HUES6 (cell line): ENCODE results near the gene CHN1.

Source experiments
- H3K27ac ChIP-seq: 2 replicates; pipeline ENCODE4 v1.7.0; 2013; ENCODE audit warnings: low read depth, mild to moderate bottlenecking, low read length, inconsistent platforms
- H3K27me3 ChIP-seq: 2 replicates; pipeline ENCODE4 v1.6.1; 2013; ENCODE audit warnings: low read length; ENCODE audit not compliant: control insufficient read depth, insufficient read depth
- H3K36me3 ChIP-seq: 2 replicates; pipeline ENCODE4 v1.6.1; 2013; ENCODE audit warnings: low read length; ENCODE audit not compliant: control insufficient read depth, insufficient read depth
- H3K4me1 ChIP-seq: 2 replicates; pipeline ENCODE4 v1.6.1; 2013; ENCODE audit warnings: low read length; ENCODE audit not compliant: control insufficient read depth, insufficient read depth
- H3K4me3 ChIP-seq: 2 replicates; pipeline ENCODE4 v1.5.1; 2013; ENCODE audit warnings: low read depth, low read length
- H3K9ac ChIP-seq: one replicate; pipeline ENCODE4 v1.6.1; 2013; ENCODE audit warnings: mild to moderate bottlenecking, low read length
- H3K9me3 ChIP-seq: 2 replicates; pipeline ENCODE4 v1.6.1; 2013; ENCODE audit warnings: low read depth, low read length; ENCODE audit not compliant: control insufficient read depth, insufficient read depth

The CHN1 gene

GRCh38 chr2:175030380-175031271 is 25.4 kb upstream of the CHN1 start:
- Histone ChIP-seq H3K36me3 (no peaks in the 10 kb centered on the region), H3K9ac (no peak overlapping the region), H3K4me1 (peaks cover 3% of the 10 kb centered on the region; the same call in 1 of the 2 replicates), H3K9me3 (no peaks in the 10 kb centered on the region), H3K4me3 (no peak overlapping the region), H3K27me3 (no peaks in the 10 kb centered on the region), H3K27ac (no peak overlapping the region)

GRCh38 chr2:175027755-175028154 is 22.6 kb upstream of the CHN1 start:
- Histone ChIP-seq H3K9me3 (0 out of 2 replicates have a peak, but pooled peaks cover 4% of the 10 kb centered on the region), H3K36me3 (no peaks in the 10 kb centered on the region), H3K4me1 (peaks cover 3% of the 10 kb centered on the region; the same call in 1 of the 2 replicates), H3K9ac (no peak overlapping the region), H3K27me3 (no peaks in the 10 kb centered on the region), H3K27ac (no peak overlapping the region), H3K4me3 (no peak overlapping the region)

GRCh38 chr2:175026385-175026784 is 21.2 kb upstream of the CHN1 start:
- no peak overlapping the region for H3K4me3 ChIP-seq
- no peaks in the 10 kb centered on the region for H3K27me3 ChIP-seq
- H3K4me1 ChIP-seq: peaks cover 3% of the 10 kb centered on the region; the same call in 1 of the 2 replicates
- H3K9ac ChIP-seq: no peak overlapping the region
- H3K27ac ChIP-seq: no peak overlapping the region
- H3K36me3 ChIP-seq: no peaks in the 10 kb centered on the region
- 0 out of 2 replicates have a peak, but pooled peaks cover 4% of the 10 kb centered on the region for H3K9me3 ChIP-seq

- Histone ChIP-seq H3K9me3 (0 out of 2 replicates have a peak, but pooled peaks cover 4% of the 10 kb centered on the region), H3K4me1 (peaks cover 3% of the 10 kb centered on the region; the same call in 1 of the 2 replicates), H3K9ac (no peak overlapping the region), H3K4me3 (no peak overlapping the region), H3K27ac (no peak overlapping the region), H3K36me3 (no peaks in the 10 kb centered on the region), H3K27me3 (no peaks in the 10 kb centered on the region)
Observed at GRCh38 chr2:175025946-175026345, 20.8 kb upstream of the CHN1 start.

- H3K36me3 ChIP-seq: no peaks in the 10 kb centered on the region
- no peak overlapping the region for H3K27ac ChIP-seq
- H3K9ac ChIP-seq: no peak overlapping the region
- peaks cover 3% of the 10 kb centered on the region; the same call in 1 of the 2 replicates for H3K4me1 ChIP-seq
- H3K27me3 ChIP-seq: no peaks in the 10 kb centered on the region
- H3K4me3 ChIP-seq: no peak overlapping the region
- H3K9me3 ChIP-seq: 0 out of 2 replicates have a peak, but pooled peaks cover 4% of the 10 kb centered on the region
Observed at GRCh38 chr2:175025233-175025632, 20.1 kb upstream of the CHN1 start.

DNA sequence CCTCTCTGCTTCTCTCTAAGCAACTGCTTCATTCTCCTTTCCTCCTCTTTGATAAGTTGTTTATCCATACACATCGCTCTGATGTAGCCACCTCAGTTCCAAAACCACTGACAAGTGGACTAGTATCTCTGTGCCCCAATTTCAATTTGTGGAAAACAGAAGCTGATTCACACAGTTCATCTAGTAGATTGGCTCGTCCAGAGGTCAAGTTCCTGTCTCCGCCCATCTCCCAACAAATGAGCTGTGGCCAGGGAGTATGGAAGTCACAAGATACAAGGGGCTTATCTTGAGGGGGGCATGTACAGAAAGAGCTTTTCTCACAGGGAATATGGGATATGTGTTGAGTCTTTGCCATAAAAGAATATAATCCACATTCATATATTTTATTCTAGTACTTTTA is 17.7 kb upstream of the CHN1 start:
- Histone ChIP-seq H3K27me3 (no peaks in the 10 kb centered on the region), H3K4me1 (no peaks in the 10 kb centered on the region), H3K9me3 (0 out of 2 replicates have a peak, but pooled peaks cover 4% of the 10 kb centered on the region), H3K9ac (no peak overlapping the region), H3K27ac (no peak overlapping the region), H3K36me3 (no peaks in the 10 kb centered on the region), H3K4me3 (no peak overlapping the region)

GRCh38 chr2:175019566-175020327 is 14.6 kb upstream of the CHN1 start:
- Histone ChIP-seq H3K27me3 (no peaks in the 10 kb centered on the region), H3K36me3 (no peaks in the 10 kb centered on the region), H3K9ac (no peak overlapping the region), H3K4me1 (no peaks in the 10 kb centered on the region), H3K4me3 (no peak overlapping the region), H3K9me3 (no peaks in the 10 kb centered on the region; the same call in 1 of the 2 replicates), H3K27ac (no peak overlapping the region)

DNA sequence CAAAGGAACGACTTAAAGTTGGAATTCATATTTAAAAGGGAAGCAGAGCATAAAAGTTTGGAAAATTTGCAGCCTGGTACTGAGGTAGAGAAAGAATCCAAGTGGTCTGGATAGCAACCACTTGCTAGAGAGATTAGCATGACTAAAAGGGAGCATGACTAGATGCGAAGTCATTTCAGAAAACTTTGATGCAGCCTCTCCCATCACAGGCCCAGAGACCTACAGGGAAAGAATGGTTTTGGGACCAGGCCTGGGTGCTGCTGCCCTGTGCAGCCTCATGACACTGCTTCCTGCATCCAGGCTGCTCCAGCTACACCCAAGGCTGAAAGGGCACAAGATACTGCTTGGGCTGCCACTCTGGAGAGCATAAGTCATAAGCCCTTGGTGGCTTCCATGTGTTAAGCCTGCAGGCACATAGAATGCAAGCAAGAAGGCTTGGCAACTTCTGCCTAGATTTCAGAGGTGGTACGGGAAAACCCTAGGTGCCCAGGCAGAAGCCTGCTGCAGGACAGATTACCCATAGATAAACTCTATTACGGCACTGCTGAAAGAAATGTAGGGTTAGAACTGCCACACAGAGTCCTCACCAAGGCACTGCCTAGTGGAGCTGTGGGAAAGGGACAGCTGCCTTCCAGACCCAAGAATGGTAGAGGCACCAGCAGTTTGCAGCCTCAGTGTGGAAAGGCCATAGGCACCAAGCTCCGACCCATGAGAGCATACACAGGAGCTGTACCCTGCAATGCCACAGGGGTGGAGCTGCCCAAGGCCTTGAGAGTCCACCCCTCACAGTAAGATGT is 12.6 kb upstream of the CHN1 start:
- no peaks in the 10 kb centered on the region for H3K36me3 ChIP-seq
- no peaks in the 10 kb centered on the region for H3K4me1 ChIP-seq
- peaks cover 3% of the 10 kb centered on the region; the same call in 1 of the 2 replicates for H3K9me3 ChIP-seq
- H3K4me3 ChIP-seq: no peak overlapping the region
- H3K27ac ChIP-seq: no peak overlapping the region
- H3K9ac ChIP-seq: no peak overlapping the region
- no peaks in the 10 kb centered on the region for H3K27me3 ChIP-seq

- no peaks in the 10 kb centered on the region for H3K4me1 ChIP-seq
- H3K9me3 ChIP-seq: peaks cover 3% of the 10 kb centered on the region; the same call in 1 of the 2 replicates
- H3K27me3 ChIP-seq: no peaks in the 10 kb centered on the region
- no peaks in the 10 kb centered on the region for H3K36me3 ChIP-seq
- H3K9ac ChIP-seq: no peak overlapping the region
- no peak overlapping the region for H3K27ac ChIP-seq
- no peak overlapping the region for H3K4me3 ChIP-seq
Observed at GRCh38 chr2:175015340-175015739, 10.2 kb upstream of the CHN1 start.

DNA sequence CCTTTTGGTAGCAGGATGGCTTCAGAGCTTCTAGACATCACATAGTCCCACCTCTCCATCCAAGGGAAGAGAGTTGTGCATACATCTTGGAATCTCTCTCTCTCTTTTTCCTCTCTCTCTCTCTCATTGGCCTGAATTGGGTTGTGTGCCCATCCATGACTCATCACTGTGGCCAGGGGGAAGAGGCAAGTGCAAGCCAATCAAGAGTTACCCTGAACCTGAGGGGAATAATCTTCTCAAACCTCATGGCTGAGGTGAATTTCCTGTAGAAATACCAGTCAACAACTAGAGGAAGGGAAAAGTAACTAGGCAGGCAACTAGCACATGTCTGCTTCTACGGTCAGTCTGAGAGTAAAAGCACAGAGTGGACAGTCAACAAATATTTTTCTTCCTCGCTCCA is 7.3 kb upstream of the CHN1 start:
- Histone ChIP-seq H3K9me3 (peaks cover 3% of the 10 kb centered on the region; the same call in 1 of the 2 replicates), H3K36me3 (no peaks in the 10 kb centered on the region), H3K4me3 (no peak overlapping the region), H3K4me1 (peaks cover 3% of the 10 kb centered on the region; the same call in 1 of the 2 replicates), H3K9ac (no peak overlapping the region), H3K27me3 (no peaks in the 10 kb centered on the region), H3K27ac (no peak overlapping the region)
